Measurements from ENCODE around the gene PDE1A.
"Not testable (repeated sequence)": the region's sequence is repeated elsewhere in the genome, so short reads cannot be mapped to it uniquely, and the experiment has no call there.

DNA sequence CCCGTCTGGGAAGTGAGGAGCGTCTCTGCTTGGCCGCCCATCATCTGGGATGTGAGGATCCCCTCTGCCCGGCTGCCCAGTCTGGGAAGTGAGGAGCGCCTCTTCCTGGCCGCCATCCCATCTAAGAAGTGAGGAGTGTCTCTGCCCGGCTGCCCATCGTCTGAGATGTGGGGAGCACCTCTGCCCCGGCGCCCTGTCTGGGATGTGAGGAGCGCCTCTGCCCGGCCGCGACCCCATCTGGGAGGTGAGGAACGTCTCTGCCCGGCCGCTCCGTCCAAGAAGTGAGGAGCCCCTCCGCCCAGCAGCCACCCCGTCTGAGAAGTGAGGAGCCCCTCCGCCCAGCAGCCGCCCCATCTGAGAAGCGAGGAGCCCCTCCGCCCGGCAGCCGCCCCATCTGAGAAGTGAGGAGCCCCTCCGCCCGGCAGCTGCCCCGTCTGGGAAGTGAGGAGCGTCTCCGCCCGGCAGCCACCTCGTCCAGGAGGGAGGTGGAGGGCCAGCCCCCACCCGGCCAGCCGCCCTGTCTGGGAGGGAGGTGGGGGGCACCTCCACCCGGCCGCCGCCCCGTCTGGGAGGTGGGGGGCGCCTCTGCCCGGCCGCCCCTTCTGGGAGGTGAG lies 40.5 kb downstream of the PDE1A start:
- TF ChIP-seq, protein P1, sequence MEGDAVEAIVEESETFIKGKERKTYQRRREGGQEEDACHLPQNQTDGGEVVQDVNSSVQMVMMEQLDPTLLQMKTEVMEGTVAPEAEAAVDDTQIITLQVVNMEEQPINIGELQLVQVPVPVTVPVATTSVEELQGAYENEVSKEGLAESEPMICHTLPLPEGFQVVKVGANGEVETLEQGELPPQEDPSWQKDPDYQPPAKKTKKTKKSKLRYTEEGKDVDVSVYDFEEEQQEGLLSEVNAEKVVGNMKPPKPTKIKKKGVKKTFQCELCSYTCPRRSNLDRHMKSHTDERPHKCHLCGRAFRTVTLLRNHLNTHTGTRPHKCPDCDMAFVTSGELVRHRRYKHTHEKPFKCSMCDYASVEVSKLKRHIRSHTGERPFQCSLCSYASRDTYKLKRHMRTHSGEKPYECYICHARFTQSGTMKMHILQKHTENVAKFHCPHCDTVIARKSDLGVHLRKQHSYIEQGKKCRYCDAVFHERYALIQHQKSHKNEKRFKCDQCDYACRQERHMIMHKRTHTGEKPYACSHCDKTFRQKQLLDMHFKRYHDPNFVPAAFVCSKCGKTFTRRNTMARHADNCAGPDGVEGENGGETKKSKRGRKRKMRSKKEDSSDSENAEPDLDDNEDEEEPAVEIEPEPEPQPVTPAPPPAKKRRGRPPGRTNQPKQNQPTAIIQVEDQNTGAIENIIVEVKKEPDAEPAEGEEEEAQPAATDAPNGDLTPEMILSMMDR (IDR thresholded peaks at IDR 0.05; ENCODE audit: low read depth, low read length, missing input control): not testable (repeated sequence)
- TF ChIP-seq RAD21 (IDR thresholded peaks at IDR 0.05); HNF4A (conservative IDR thresholded peaks at IDR 0.05); REST (IDR thresholded peaks at IDR 0.05); HNF4G (IDR thresholded peaks at IDR 0.05); MAX (IDR thresholded peaks at IDR 0.05); SP1 (IDR thresholded peaks at IDR 0.05); RXRA (IDR thresholded peaks at IDR 0.05); FOXA2 (IDR thresholded peaks at IDR 0.05); YY1 (IDR thresholded peaks at IDR 0.05); TAF1 (conservative IDR thresholded peaks at IDR 0.05): not testable (repeated sequence)
- TF ChIP-seq, protein P2, sequence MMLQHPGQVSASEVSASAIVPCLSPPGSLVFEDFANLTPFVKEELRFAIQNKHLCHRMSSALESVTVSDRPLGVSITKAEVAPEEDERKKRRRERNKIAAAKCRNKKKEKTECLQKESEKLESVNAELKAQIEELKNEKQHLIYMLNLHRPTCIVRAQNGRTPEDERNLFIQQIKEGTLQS (IDR thresholded peaks at IDR 0.05): not testable (repeated sequence)
